Stimulated activated naive CD8-positive, alpha-beta T cell treated with anti-CD3 and anti-CD28 coated beads, Interleukin-15, Interleukin-2, amounts not matched to agents 100 ng/mL and 50 ng/mL, for 24 hours (primary cell): ENCODE data around the gene FNDC3B.

Experiments used
- H3K27ac Mint-ChIP-seq: one replicate; pipeline ENCODE4 v1.8.0; 2021; ENCODE audit warnings: mild to moderate bottlenecking, mixed read lengths
- H3K27me3 Mint-ChIP-seq: one replicate; pipeline ENCODE4 v1.8.0; 2021; ENCODE audit warnings: mixed read lengths
- H3K36me3 Mint-ChIP-seq: one replicate; pipeline ENCODE4 v1.8.0; 2021; ENCODE audit warnings: low read depth, mixed read lengths
- H3K4me1 Mint-ChIP-seq: one replicate; pipeline ENCODE4 v1.8.0; 2021; ENCODE audit warnings: low read depth, mixed read lengths
- H3K4me3 Mint-ChIP-seq: one replicate; pipeline ENCODE4 v1.8.0; 2021; ENCODE audit warnings: mild to moderate bottlenecking, mixed read lengths
- H3K9me3 Mint-ChIP-seq: one replicate; pipeline ENCODE4 v1.8.0; 2021; ENCODE audit warnings: mixed read lengths

The FNDC3B gene

DNA sequence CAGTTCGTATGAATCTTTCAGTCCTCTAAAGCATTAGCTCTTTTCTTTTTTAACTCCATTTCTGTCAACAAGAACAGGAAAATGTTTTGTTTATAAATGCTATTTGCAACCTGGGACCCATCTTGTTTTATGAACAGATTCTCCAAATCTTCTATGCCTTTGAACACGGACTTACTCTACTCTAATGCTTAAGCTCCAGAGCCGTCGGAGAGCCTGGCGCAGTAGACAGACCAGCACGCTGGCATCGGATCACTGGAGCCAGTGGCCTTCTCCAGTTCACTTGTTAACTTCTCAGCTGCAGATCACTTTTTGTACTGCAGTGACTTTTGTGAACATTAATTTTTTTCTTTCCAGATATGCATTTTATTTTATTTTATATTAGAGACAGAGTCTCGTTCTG lies 286.1 kb downstream of the FNDC3B start:
- H3K4me1 Mint-ChIP-seq, result peaks cover 9% of the 10 kb centered on the region
- H3K27ac Mint-ChIP-seq, result no peak overlapping the region
- no peaks in the 10 kb centered on the region for H3K9me3 Mint-ChIP-seq
- H3K4me3 Mint-ChIP-seq, result no peak overlapping the region
- peaks cover 6% of the 10 kb centered on the region for H3K36me3 Mint-ChIP-seq
- no peaks in the 10 kb centered on the region for H3K27me3 Mint-ChIP-seq

DNA sequence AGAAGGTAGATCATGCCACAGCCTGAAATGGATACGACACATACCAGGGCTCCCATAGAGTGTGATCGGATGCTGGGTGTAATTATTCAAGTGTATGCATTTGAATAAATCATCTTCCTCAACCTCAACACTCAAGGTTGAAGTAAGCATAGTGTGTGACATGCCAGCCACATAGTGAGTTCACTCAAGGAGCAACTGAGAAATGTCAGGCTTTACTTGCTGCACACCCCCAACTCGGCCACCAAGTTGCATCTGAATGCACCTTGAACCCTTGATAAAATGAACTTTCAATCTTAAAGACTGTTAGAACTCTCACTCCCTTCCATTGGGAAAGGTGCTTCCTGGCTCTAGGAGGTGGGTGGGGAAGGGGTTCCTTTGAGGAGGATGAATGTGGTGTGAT lies 287.6 kb downstream of the FNDC3B start:
- Mint-ChIP-seq H3K27ac (no peak overlapping the region), H3K36me3 (peaks cover 10% of the 10 kb centered on the region), H3K4me1 (peaks cover 9% of the 10 kb centered on the region), H3K27me3 (no peaks in the 10 kb centered on the region), H3K9me3 (no peaks in the 10 kb centered on the region), H3K4me3 (no peak overlapping the region)

- no peaks in the 10 kb centered on the region for H3K27me3 Mint-ChIP-seq
- peaks cover 10% of the 10 kb centered on the region for H3K36me3 Mint-ChIP-seq
- H3K4me3 Mint-ChIP-seq, result no peak overlapping the region
- no peak overlapping the region for H3K27ac Mint-ChIP-seq
- peaks cover 9% of the 10 kb centered on the region for H3K4me1 Mint-ChIP-seq
- H3K9me3 Mint-ChIP-seq, result no peaks in the 10 kb centered on the region
These were observed 288.9 kb downstream of the FNDC3B start for GRCh38 chr3:172328282-172328681.

DNA sequence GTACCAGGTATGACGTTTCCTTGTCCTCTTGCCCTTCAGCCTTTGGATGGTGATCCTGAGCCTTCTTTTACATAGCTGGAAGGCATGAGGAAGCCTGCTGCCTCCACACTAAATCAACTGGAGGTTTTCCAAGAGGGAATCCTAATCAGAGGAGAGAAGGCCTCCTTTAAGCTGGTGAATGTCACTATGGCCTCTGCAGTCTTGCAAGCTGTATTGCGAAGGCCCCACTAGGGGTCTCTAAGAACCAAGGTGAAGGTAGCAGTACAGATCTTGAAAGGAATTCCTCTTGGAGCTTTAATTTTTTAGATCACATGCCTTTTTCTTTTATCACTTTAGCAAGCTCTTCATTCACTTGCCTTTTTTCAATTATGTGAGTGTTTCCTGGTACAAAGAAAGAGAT lies 289.7 kb downstream of the FNDC3B start:
- Mint-ChIP-seq H3K9me3 (no peaks in the 10 kb centered on the region), H3K36me3 (peaks cover 10% of the 10 kb centered on the region), H3K27ac (no peak overlapping the region), H3K27me3 (no peaks in the 10 kb centered on the region), H3K4me1 (peaks cover 2% of the 10 kb centered on the region), H3K4me3 (no peak overlapping the region)

DNA sequence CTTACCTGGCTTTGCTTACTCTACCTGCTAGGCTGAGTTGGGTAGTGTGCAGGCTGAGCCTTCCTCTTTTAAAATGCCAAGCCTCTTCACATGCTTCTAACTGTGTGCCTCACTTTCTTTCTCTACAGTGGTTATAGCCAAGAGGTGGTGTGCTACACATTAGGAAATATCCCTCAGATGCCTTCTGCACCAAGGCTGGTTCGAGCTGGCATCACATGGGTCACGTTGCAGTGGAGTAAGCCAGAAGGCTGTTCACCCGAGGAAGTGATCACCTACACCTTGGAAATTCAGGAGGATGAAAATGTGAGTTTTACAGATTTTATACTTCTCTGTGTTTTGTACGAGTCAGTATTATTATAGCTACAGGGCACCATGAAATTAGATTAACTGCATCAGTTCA lies 291.0 kb downstream of the FNDC3B start:
- Mint-ChIP-seq H3K27me3 (no peaks in the 10 kb centered on the region), H3K36me3 (peaks cover 10% of the 10 kb centered on the region), H3K4me1 (no peaks in the 10 kb centered on the region), H3K9me3 (no peaks in the 10 kb centered on the region), H3K4me3 (no peak overlapping the region), H3K27ac (no peak overlapping the region)

DNA sequence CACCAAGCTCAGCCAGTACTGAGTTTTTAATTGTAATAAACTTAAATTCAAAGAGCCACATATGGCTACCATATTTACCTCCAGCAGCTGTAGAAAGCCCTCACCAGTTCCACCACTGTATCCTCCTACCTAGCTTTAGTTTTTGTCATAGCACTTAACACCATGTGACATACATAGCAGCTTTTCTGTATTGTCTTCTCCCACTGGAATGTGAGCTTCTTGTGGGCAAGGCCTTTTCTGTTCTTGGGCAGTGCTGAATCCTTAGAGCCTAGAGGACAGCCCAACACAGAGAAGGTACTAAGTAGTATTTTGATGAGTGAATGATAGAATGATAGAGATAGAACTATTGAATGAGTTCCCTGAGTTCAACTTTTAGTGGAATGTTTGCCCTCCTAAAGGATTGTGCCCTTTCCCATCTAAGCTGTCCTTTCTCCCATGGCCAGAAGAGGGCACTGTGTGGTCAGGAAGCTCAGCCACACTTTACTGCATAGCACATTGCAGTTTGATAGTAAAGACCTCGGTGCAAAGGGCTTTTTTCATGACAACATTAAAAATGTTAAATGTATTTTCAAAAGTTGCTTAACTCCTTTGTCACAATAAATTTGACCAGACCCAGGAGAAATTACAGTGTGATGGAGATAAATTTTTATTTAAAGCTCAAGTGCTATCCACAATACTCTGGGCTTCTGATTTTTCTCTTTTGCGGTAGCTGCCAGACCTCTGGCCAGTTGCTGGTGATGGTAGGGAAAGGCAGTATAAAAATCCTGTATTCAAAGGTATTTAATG lies 293.1 kb downstream of the FNDC3B start:
- no peaks in the 10 kb centered on the region for H3K9me3 Mint-ChIP-seq
- no peaks in the 10 kb centered on the region for H3K4me1 Mint-ChIP-seq
- no peaks in the 10 kb centered on the region for H3K27me3 Mint-ChIP-seq
- peaks cover 11% of the 10 kb centered on the region for H3K36me3 Mint-ChIP-seq
- H3K4me3 Mint-ChIP-seq, result no peak overlapping the region
- no peak overlapping the region for H3K27ac Mint-ChIP-seq

DNA sequence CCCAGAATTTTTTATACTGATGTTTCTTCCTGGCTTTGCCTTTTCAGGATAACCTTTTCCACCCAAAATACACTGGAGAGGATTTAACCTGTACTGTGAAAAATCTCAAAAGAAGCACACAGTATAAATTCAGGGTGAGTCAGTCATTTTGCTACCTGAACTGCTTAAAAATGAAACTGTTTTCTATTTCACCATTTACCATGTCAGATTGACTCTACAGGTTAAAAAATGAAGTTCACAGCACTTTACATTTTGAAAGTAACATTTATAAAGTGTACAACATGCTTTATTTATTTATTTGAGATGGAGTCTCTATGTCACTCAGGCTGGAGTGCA lies 293.6 kb downstream of the FNDC3B start:
- Mint-ChIP-seq H3K36me3 (peaks cover 14% of the 10 kb centered on the region), H3K27me3 (no peaks in the 10 kb centered on the region), H3K4me1 (no peaks in the 10 kb centered on the region), H3K4me3 (no peak overlapping the region), H3K9me3 (no peaks in the 10 kb centered on the region), H3K27ac (no peak overlapping the region)

DNA sequence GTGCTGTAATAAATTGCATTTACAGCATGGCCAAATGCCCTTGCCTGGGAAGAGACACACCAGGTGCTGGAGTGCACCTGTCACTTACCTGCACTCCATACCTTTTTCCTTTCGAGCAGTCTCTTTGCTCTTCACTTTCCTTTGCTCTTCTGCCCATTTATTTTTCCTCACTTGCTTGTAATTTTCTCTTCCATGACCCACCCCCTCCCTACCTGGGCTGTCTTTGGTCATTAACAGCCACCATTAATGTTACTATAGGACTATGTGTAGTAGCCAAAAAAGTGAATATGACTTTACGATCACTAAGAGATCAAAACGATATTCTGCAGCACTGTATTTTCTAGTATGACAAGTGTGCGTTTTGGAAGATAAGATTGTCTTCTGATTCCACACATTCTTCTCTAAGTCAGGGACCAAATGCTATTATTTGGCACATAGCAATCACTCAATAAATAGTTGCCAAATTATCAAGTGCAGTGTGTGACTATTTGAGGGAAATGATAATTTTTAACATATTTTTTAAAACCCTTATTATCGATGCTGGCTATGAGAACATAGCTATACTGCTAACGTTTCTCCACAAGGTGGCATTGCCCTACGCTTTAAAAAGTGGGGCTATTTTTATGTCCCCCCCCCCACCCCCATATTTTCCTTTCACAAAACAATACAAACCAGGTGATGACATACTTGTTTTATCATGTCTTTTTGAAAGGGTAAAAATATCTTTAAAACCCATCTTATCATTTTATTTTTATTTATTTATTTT lies 294.5 kb downstream of the FNDC3B start:
- Mint-ChIP-seq H3K36me3 (peaks cover 14% of the 10 kb centered on the region), H3K27ac (no peak overlapping the region), H3K4me1 (no peaks in the 10 kb centered on the region), H3K27me3 (no peaks in the 10 kb centered on the region), H3K9me3 (no peaks in the 10 kb centered on the region), H3K4me3 (no peak overlapping the region)

DNA sequence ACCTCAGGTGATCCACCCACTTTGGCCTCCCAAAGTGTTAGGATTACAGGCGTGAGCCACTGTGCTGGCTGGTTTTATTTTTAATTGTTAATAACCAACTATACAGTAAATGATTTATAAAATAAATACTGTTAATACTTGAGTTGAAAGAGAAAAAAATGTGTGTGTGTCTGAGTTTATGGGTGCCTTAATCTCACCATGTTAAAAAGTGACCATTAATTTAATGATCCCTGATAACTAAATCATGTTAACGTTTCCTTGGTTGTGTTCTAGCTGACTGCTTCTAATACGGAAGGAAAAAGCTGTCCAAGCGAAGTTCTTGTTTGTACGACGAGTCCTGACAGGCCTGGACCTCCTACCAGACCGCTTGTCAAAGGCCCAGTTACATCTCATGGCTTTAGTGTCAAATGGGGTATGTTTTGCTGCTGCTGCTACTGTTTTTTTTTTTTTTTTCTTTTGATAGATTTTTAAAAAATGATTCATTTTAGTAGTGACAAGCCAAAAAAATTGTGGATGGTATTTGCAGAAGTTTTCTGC lies 295.4 kb downstream of the FNDC3B start:
- Mint-ChIP-seq H3K4me1 (no peaks in the 10 kb centered on the region), H3K4me3 (no peak overlapping the region)

DNA sequence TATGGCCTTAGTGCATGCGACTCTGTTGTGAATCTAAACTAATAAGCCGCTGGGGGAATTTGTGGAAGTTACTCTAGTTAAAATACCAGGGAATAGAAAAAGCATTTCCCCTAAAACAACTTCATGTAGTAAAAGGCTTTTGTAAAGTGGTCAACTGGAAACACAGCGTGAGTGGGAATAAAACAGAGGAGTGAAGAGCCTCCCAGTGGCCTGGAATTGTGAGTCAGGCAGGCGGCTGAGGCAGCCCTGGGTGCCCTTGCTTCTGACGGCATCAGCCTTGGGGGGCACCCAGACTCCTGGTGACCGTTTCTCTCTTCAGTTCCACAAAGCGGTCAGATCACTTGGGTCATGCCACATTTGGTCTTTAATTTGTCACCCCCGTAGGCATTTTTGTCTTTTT lies 300.5 kb downstream of the FNDC3B start:
- peaks cover 34% of the 10 kb centered on the region for H3K36me3 Mint-ChIP-seq

More for the DNA sequence above, 295.4 kb downstream of the FNDC3B start:
- Mint-ChIP-seq H3K27me3 (no peaks in the 10 kb centered on the region), H3K9me3 (no peaks in the 10 kb centered on the region), H3K36me3 (peaks cover 14% of the 10 kb centered on the region), H3K27ac (no peak overlapping the region)

GRCh38 chr3:172340583-172340982 lies 301.2 kb downstream of the FNDC3B start:
- H3K9me3 Mint-ChIP-seq, result no peaks in the 10 kb centered on the region
- peaks cover 40% of the 10 kb centered on the region for H3K36me3 Mint-ChIP-seq
- no peak overlapping the region for H3K27ac Mint-ChIP-seq
- no peaks in the 10 kb centered on the region for H3K27me3 Mint-ChIP-seq
- no peak overlapping the region for H3K4me3 Mint-ChIP-seq
- H3K4me1 Mint-ChIP-seq, result no peaks in the 10 kb centered on the region

More for the DNA sequence above, 300.5 kb downstream of the FNDC3B start:
- Mint-ChIP-seq H3K27ac (no peak overlapping the region), H3K27me3 (no peaks in the 10 kb centered on the region), H3K4me1 (no peaks in the 10 kb centered on the region), H3K9me3 (no peaks in the 10 kb centered on the region), H3K4me3 (no peak overlapping the region)

DNA sequence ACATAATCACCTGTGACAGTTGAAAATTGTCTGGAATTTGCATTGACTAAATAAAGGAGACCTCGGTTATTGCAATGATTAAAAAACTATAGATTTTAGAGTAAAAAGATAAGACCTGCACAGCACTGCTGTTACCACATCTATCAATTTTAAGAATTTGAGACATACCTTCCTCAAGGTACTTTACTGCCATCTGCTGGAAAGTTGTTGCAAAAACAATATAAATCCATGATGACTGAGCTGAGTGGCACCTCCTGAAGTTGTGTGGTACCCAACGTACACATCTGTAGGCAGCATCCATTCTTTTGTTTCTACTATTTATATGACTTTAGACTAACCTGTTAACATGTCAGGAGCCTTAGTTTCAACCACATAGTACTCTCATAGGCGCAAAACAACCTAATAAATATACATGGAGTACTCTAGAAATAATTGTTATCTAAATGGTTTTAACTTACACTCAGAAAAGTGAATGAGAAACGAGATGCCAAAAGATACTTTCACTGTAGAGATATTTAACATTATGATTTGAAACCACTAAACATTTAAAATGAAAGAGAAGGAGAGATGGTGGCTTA lies 302.2 kb downstream of the FNDC3B start:
- Mint-ChIP-seq H3K27me3 (no peaks in the 10 kb centered on the region), H3K9me3 (no peaks in the 10 kb centered on the region), H3K36me3 (peaks cover 41% of the 10 kb centered on the region), H3K4me3 (no peak overlapping the region), H3K27ac (no peak overlapping the region), H3K4me1 (no peaks in the 10 kb centered on the region)

GRCh38 chr3:172342097-172342659 lies 302.8 kb downstream of the FNDC3B start:
- Mint-ChIP-seq H3K4me1 (no peaks in the 10 kb centered on the region), H3K27me3 (no peaks in the 10 kb centered on the region), H3K36me3 (peaks cover 44% of the 10 kb centered on the region), H3K9me3 (no peaks in the 10 kb centered on the region), H3K4me3 (no peak overlapping the region), H3K27ac (no peak overlapping the region)

DNA sequence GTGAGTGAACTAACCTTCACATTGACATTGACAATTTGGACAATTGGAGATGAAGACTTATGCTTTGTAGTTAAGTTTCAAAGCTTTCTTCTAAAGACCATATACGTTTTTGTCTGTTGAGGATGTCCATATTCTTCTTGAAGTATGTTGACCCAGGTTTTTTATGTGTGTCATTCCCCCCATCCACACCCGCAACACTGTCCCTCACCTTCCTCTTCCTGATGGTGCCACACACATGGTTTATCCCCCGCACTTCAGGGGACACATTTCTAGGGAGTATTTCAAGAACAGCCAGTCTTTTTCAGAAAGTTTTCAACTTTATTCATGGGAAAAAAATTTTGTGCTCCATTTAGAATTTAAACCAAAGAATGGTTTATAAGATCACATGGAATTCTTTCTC lies 303.7 kb downstream of the FNDC3B start:
- no peaks in the 10 kb centered on the region for H3K27me3 Mint-ChIP-seq
- peaks cover 49% of the 10 kb centered on the region for H3K36me3 Mint-ChIP-seq
- peaks cover under 1% of the 10 kb centered on the region for H3K4me1 Mint-ChIP-seq
- no peaks in the 10 kb centered on the region for H3K9me3 Mint-ChIP-seq
- H3K27ac Mint-ChIP-seq, result no peak overlapping the region
- H3K4me3 Mint-ChIP-seq, result no peak overlapping the region

- Mint-ChIP-seq H3K9me3 (no peaks in the 10 kb centered on the region), H3K36me3 (peaks cover 55% of the 10 kb centered on the region), H3K27me3 (no peaks in the 10 kb centered on the region), H3K4me1 (peaks cover 6% of the 10 kb centered on the region), H3K4me3 (no peak overlapping the region), H3K27ac (no peak overlapping the region)
These were observed 304.6 kb downstream of the FNDC3B start for GRCh38 chr3:172343979-172344378.
